Activated B cell treated with CpG ODN at 0.5 μM for 24 hours (primary cell): ENCODE results near the gene F8. TPM values are rescaled to one million over a fixed set of nuclear protein-coding genes. Genes with fewer than 3 reads are reported as not detected.

Experiments used
- ATAC-seq: fragments of 200-7000 bp; cut with Tn5 transposase; one replicate; pipeline ENCODE4 v1.10.0; 2021; ENCODE audit warnings: low read depth, mild to moderate bottlenecking, moderate library complexity
- CTCF ChIA-PET: fragments of 350-600 bp; sonication (Branson Sonifier 250); formaldehyde crosslinking; loops from one replicate; lab custom pipeline; 2021; ENCODE audit warnings: antibody characterized with exemption; lab: Charles Lee
- POLR2A ChIA-PET: fragments of 350-600 bp; sonication (Branson Sonifier 250); formaldehyde crosslinking; loops from one replicate; lab custom pipeline; 2021; ENCODE audit warnings: antibody characterized with exemption; lab: Charles Lee
- DNase-seq: peaks from one replicate; pipeline ENCODE4 v3.0.0; 2022
- H3K27ac Mint-ChIP-seq: one replicate; pipeline ENCODE4 v1.8.0; 2020; ENCODE audit warnings: mixed read lengths
- H3K27me3 Mint-ChIP-seq: one replicate; pipeline ENCODE4 v1.8.0; 2021; ENCODE audit warnings: mixed read lengths
- H3K36me3 Mint-ChIP-seq: one replicate; pipeline ENCODE4 v1.8.0; 2021; ENCODE audit warnings: low read depth, mixed read lengths
- H3K4me1 Mint-ChIP-seq: one replicate; pipeline ENCODE4 v1.8.0; 2021; ENCODE audit warnings: mixed read lengths
- H3K4me3 Mint-ChIP-seq: one replicate; pipeline ENCODE4 v1.8.0; 2020; ENCODE audit warnings: mild to moderate bottlenecking, mixed read lengths
- H3K9me3 Mint-ChIP-seq: one replicate; pipeline ENCODE4 v1.8.0; 2020; ENCODE audit warnings: mixed read lengths
- intact Hi-C: fragments of 100-400 bp; cut with micrococcal nuclease; formaldehyde crosslinking; loops from one replicate; pipeline ENCODE4 v1.15.1; 2024
- total RNA-seq: library from RNA; stranded (reverse); gene quantifications from 2 replicates; pipeline ENCODE4 v1.2.3, GENCODE V29; 2022
- TF ChIP-seq, protein P1 (sequence below): fragments of 200-600 bp; IDR thresholded peaks from one replicate; pipeline ENCODE4 v1.8.0; 2022; ENCODE audit warnings: antibody characterized with exemption, mild to moderate bottlenecking

Gene F8
- total RNA-seq, 1 donor from 2014 or later, result 2.0 TPM

DNA sequence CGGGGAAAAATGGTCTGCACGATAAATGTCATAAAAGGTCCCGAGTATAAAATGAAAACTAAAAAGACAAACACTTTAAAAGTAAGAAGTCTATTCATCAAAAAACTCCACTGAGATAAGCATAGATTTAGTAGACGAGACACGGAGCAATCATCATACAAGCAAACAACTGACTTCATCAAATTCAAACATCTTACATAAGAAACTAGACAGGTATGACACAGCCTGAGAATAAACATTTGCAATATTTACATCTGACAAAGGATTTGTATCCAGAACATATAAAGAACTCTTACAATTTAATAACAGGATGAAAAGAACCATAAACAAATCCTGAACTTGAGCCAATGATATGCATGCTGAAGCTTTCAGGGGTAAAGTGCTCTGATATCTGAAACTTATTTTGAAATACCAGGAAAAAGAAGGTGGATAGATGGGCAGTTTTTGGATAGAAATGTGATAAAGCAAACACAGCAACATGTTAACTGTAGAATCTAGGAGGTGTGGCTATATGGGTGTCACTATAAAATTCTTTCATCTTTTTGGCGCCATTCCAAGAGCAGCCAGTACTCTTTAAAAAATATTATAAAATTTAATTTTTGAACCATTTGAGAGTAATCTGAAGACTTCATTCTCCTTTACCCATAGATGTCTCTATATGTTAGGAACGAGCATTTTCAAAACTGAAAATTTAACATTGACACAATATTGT is 229.3 kb downstream of the F8 start:
- ATAC-seq, result no peak
- no peaks in the 10 kb centered on the region for H3K36me3 Mint-ChIP-seq
- H3K4me3 Mint-ChIP-seq, result no peak overlapping the region
- peaks cover 16% of the 10 kb centered on the region for H3K4me1 Mint-ChIP-seq
- ChIA-PET POLR2A (no interaction called here), CTCF (no interaction called here)
- intact Hi-C loops, result no loop called here
- no peaks in the 10 kb centered on the region for H3K27me3 Mint-ChIP-seq
- no peak overlapping the region for H3K27ac Mint-ChIP-seq
- TF ChIP-seq, protein P1, sequence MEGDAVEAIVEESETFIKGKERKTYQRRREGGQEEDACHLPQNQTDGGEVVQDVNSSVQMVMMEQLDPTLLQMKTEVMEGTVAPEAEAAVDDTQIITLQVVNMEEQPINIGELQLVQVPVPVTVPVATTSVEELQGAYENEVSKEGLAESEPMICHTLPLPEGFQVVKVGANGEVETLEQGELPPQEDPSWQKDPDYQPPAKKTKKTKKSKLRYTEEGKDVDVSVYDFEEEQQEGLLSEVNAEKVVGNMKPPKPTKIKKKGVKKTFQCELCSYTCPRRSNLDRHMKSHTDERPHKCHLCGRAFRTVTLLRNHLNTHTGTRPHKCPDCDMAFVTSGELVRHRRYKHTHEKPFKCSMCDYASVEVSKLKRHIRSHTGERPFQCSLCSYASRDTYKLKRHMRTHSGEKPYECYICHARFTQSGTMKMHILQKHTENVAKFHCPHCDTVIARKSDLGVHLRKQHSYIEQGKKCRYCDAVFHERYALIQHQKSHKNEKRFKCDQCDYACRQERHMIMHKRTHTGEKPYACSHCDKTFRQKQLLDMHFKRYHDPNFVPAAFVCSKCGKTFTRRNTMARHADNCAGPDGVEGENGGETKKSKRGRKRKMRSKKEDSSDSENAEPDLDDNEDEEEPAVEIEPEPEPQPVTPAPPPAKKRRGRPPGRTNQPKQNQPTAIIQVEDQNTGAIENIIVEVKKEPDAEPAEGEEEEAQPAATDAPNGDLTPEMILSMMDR, result no peak
- H3K9me3 Mint-ChIP-seq, result no peaks in the 10 kb centered on the region
- no peak for DNase-seq

DNA sequence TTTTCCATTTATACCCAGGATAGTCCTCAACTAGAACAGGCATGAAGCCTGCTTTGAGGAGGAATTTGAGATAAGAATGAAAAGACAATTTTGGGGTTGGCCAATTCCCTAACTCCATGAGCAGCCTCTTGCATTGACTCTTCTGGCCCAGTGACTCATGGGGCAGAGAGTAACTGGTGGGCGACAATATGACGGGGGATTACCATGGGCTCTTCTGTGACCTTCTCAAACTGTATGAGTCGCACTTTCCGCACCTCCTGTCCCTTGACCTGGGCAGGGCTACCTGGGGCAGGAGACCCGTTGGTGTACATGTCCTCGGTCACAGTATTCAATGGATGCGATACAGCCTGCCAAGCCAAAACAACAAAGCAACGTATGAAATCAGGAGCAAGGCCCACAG is 230.6 kb downstream of the F8 start:
- TF ChIP-seq, protein P1, result no peak
- intact Hi-C loops, result no loop called here
- Mint-ChIP-seq H3K27me3 (no peaks in the 10 kb centered on the region), H3K4me3 (no peak overlapping the region), H3K27ac (no peak overlapping the region), H3K4me1 (peaks cover 9% of the 10 kb centered on the region), H3K36me3 (no peaks in the 10 kb centered on the region), H3K9me3 (no peaks in the 10 kb centered on the region)
- CTCF ChIA-PET, result no interaction called here
- POLR2A ChIA-PET, result no interaction called here
- ATAC-seq (no peak), DNase-seq (no peak)

DNA sequence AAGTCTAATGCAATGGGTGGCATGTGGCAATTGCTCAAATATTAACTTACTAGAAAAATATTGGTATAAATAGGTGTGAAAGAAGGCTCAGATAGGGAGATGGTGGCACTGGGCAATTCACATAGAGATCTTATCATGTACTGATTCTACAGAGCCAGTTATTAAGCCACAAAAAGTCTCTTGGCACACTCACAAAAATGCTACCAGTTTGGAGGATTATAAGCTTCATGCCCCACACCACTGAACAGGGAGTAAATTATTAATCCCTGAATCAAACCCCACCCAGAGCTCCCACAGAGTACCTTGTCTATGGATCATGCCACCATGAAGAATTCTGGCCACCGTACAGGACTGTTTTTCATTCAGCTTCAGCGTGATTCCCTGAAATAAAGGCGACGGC is 231.1 kb downstream of the F8 start:
- H3K27ac Mint-ChIP-seq, result no peak overlapping the region
- no peak overlapping the region for H3K4me3 Mint-ChIP-seq
- peaks cover 5% of the 10 kb centered on the region for H3K4me1 Mint-ChIP-seq
- DNase-seq (no peak), ATAC-seq (no peak)
- POLR2A ChIA-PET, result no interaction called here
- intact Hi-C loops, result no loop called here
- TF ChIP-seq, protein P1, result no peak
- no peaks in the 10 kb centered on the region for H3K36me3 Mint-ChIP-seq
- CTCF ChIA-PET, result no interaction called here
- H3K9me3 Mint-ChIP-seq, result no peaks in the 10 kb centered on the region
- no peaks in the 10 kb centered on the region for H3K27me3 Mint-ChIP-seq

Other genes with a start within 250 kb of the F8 start
- gene MPP1, start 217.2 kb downstream of the F8 start, total RNA-seq, result 5.8 and 7.2 TPM in 2 replicates
- not detected in 2 replicates for gene SMIM9, start 188.1 kb downstream of the F8 start, total RNA-seq
- gene F8A1, start 136.4 kb downstream of the F8 start, total RNA-seq, result 26.1 and 30.9 TPM in 2 replicates
- gene FUNDC2, start 4.1 kb upstream of the F8 start, total RNA-seq, result 62.0 and 67.6 TPM in 2 replicates
- gene CMC4, start 48.4 kb upstream of the F8 start, total RNA-seq, result 4.7 and 5.3 TPM in 2 replicates
- 19.5 and 21.2 TPM in 2 replicates for gene MTCP1, start 48.4 kb upstream of the F8 start, total RNA-seq
- gene BRCC3, start 48.8 kb upstream of the F8 start, total RNA-seq, result 20.1 and 21.1 TPM in 2 replicates
- gene VBP1, start 193.7 kb upstream of the F8 start, total RNA-seq, result 40.6 and 43.9 TPM in 2 replicates
- 7.9 and 8.1 TPM in 2 replicates for gene RAB39B, start 241.8 kb upstream of the F8 start, total RNA-seq